ENCODE results near the gene AGAP1.

Gene AGAP1

DNA sequence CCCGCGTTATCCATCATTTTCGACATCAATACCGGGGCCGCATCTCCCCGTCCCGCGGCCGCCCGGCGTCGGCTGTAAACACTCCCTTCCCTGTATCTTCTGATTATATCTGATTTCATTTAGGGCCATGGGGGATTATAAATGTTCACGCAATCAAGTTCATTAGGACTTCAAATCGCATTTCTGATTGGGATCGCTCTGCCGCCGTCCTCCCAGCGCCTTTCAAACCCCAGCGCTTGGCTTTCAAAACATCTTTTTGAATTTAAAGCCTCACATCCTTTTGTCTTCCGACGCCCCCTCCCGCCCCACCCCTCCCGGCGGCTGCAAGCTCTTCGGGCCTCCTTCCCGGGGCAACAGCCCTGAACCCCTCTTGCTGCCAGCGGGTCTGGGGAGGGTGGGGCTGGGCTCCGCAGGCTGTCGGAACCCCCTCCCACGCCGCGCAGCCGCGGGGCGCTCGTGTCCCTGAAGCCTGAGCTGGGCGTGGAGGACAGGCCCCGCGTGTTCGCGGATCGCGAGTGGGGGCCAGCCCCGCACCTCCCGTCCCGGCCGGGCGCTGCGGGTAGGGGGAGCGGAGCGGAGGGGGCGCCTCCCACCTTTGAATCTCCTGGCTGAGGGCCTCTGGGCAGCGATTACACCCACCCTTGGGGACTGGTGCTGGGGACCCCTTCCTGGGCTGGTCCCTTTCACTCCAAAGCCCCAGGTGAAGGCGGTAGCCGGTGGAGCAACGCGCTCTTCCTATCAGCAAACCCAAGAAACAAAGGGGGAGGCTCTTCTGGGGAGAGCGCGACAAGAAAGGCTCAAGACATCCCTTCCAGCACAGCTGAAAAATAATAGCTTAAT lies 685.6 kb downstream of the AGAP1 start:
- TF ChIP-seq, protein P1, sequence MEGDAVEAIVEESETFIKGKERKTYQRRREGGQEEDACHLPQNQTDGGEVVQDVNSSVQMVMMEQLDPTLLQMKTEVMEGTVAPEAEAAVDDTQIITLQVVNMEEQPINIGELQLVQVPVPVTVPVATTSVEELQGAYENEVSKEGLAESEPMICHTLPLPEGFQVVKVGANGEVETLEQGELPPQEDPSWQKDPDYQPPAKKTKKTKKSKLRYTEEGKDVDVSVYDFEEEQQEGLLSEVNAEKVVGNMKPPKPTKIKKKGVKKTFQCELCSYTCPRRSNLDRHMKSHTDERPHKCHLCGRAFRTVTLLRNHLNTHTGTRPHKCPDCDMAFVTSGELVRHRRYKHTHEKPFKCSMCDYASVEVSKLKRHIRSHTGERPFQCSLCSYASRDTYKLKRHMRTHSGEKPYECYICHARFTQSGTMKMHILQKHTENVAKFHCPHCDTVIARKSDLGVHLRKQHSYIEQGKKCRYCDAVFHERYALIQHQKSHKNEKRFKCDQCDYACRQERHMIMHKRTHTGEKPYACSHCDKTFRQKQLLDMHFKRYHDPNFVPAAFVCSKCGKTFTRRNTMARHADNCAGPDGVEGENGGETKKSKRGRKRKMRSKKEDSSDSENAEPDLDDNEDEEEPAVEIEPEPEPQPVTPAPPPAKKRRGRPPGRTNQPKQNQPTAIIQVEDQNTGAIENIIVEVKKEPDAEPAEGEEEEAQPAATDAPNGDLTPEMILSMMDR (IDR thresholded peaks at IDR 0.05; ENCODE audit: insufficient read depth, low read depth, low read length, missing control alignments) = no peak
- DNase-seq (ENCODE audit: low read depth) = no peak
- H3K4me3 ChIP-seq (ENCODE audit: low read depth, low read length) = no peak overlapping the region

DNA sequence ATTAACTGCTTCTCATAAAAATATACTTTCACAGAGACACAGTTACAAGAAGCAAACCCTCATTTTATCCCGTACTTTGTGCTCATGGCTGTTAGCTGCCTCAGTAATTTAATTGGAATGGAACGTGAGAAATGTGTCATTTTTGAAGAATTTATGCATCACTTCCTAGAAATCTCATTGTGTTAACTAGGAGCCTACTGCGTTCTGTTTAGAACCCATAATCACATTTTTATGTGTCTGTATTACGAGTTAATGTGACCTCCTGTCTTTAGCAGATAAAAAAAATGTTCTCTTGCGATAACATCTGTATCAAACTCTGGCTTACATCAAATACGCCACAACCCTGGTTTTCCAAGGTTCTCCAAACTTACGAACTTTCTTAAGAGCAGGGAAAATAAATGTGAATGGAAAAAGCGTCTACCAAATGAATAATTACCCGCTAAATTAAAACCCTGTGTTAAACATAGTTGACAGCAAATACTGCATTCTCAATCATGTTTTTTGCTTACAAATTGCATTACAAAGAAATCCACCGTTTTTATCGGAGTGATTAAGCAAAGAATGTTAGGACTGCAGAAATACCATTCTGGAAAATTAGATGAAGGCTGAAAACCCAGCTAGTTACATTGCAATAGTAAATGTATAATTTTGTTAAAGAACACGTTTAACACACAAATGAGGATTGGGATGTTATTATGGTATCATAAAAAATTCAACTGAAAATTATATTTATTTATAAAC lies 686.4 kb downstream of the AGAP1 start:
- no peak overlapping the region for H3K4me3 ChIP-seq (ENCODE audit: low read depth, low read length)
- TF ChIP-seq, protein P1 (IDR thresholded peaks at IDR 0.05; ENCODE audit: insufficient read depth, low read depth, low read length, missing control alignments) = no peak
- no peak for DNase-seq (ENCODE audit: low read depth)

DNA sequence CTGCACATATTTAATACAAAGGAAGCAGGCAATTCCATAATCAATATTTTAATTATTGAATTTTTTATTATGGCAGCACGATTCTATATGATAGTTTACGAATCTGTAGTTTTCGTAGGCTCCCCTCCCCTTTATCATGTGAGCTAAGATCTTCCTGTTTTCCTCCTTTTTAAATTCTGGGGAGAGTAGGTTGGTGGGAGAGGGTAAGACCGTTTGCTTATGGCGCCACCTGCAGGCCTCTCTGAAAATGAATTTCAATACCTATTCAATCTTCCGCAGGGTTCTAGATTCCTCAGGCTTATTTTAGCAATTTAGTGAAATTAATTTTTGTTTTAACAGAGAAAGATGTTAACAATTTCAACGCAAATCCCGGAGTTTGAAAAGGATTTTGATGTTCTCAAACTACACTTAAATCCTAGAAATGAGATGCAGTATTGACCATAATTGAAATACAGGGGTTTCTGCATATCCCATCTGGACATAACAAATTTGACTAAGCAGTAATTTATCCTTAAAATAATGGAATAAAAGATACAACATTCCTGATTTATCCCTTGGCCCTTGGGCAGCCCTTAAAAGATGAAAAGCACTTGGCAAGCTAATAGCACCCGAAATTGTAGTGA lies 687.1 kb downstream of the AGAP1 start:
- no peak overlapping the region for H3K4me3 ChIP-seq (ENCODE audit: low read depth, low read length)
- DNase-seq (ENCODE audit: low read depth) = peak; percentile 48

More for the DNA sequence above, 687.1 kb downstream of the AGAP1 start:
- TF ChIP-seq, protein P1 (IDR thresholded peaks at IDR 0.05; ENCODE audit: insufficient read depth, low read depth, low read length, missing control alignments) = peak; percentile 58

Data from GM12865 (cell line).